Mucosa of stomach (tissue), 1 donor: ENCODE data around the gene XRCC4.

ENCODE experiments used
- H3K27me3 ChIP-seq: one replicate; pipeline ENCODE4 v1.7.0; 2013; ENCODE audit warnings: mild to moderate bottlenecking, low read length; ENCODE audit not compliant: control insufficient read depth, insufficient read depth
- H3K36me3 ChIP-seq: one replicate; pipeline ENCODE4 v1.7.0; 2013; ENCODE audit warnings: low read length; ENCODE audit not compliant: control insufficient read depth, insufficient read depth
- H3K4me1 ChIP-seq: one replicate; pipeline ENCODE4 v1.7.0; 2013; ENCODE audit warnings: mild to moderate bottlenecking, low read length; ENCODE audit not compliant: control insufficient read depth, insufficient read depth
- H3K4me3 ChIP-seq: one replicate; pipeline ENCODE4 v1.7.0; 2013; ENCODE audit warnings: low read length
- H3K9ac ChIP-seq: one replicate; pipeline ENCODE4 v1.7.0; 2013; ENCODE audit warnings: mild to moderate bottlenecking, low read length, moderate library complexity
- H3K9me3 ChIP-seq: one replicate; pipeline ENCODE4 v1.7.0; 2013; ENCODE audit warnings: mild to moderate bottlenecking, low read length, moderate library complexity; ENCODE audit not compliant: control insufficient read depth
- donor health status: Pancreatic carcinoma.

The XRCC4 gene

DNA sequence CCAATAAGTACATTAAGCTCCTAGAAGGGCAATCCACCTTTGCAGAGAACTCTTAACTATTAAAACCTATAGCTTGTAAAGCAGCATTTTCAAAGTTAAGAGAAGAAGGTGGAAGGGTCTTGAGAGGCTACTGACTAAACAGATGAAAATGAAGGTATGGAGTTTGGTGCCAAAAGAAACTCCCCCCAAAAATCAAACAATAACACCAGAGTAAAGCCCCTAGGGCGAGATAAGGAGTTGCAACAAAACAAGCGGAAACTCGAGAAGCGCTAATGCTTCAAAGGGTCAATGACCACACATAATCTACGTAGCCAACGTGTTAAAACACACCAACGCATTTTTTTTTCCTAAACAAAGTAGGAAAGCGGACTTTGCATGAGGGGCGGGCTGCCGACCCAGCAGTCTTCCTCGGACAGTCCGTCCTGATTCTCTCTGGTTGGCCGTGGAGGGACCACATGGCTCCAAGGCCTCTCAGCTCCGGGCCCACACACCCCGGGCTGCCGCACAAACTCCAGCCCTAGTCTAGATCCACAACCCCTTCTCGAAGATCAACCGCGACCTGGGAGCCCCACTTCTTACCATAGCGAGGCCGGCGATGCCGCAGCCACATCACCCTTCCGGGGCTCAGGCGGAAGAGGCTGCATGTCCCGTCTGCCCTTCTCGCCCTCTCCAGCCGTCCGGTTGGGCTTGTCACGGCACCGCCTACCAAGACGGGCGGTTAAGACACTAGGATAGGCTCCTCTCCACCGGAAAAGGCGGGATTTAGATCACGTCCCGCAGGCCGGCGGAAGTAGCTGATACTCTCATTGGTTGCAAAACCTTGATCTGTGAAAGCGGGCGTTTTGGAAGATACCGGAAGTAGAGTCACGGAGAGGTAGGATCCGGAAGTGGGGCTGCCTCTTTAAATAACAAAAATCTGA lies at the start of gene XRCC4, which contains the start of gene TMEM167A:
XRCC4 (plus strand) TSS at position 806 of the 920 bp plus-strand sequence. CDS start 27,373 bp downstream, outside the sequence.
TMEM167A (minus strand) TSS at position 653 of the 920 bp plus-strand sequence; CDS start at position 582, 71 bp downstream.
- Histone ChIP-seq H3K9ac (peak within 1 kb of the TSS; percentile 74), H3K4me1 (peaks cover 5% of the 10 kb centered on the region), H3K27me3 (no peaks in the 10 kb centered on the region), H3K36me3 (no peaks in the 10 kb centered on the region), H3K9me3 (no peaks in the 10 kb centered on the region), H3K4me3 (peak within 1 kb of the TSS; percentile 70)

DNA sequence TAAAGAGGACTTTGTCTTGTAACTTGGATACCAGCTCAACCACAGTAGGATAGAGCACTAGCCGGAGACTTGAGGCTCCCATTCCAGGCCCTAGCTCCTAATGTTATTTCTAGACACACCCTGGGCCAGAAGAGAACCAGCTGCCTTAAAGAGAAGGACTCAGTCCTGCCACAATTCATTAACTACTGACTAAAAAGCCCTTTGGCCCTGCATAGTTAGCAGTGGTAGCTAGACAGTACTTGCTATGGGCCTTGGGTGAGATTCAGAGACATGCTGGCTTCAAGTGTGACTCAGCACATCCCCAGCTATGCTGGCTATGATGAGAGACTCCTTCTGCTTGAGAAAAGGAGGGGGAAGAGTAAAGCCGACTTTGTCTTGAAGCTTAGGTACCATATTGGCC lies 47.4 kb upstream of the XRCC4 start:
- Histone ChIP-seq H3K9ac (no peak overlapping the region), H3K9me3 (no peaks in the 10 kb centered on the region), H3K4me3 (no peak overlapping the region), H3K4me1 (no peaks in the 10 kb centered on the region), H3K27me3 (no peaks in the 10 kb centered on the region), H3K36me3 (no peaks in the 10 kb centered on the region)

DNA sequence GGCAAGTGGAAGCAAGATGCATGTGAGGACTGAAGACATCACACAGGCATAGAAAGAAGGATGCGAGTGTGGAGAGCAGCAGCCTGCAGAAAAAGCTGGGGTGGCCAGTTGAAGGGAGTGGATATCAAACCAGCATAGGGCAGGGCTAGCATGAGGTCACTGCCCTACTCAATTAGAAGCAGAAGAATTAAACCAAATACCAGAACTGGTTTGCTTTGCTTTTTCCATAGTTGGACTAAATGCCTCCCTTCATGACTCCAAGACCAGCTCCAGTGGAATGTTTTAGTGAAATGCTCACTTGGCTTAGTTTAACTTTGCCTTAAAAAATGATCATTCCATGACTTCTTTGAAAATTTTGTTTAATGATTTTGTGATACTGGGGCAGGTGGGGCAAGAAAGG lies 46.0 kb upstream of the XRCC4 start:
- no peaks in the 10 kb centered on the region for H3K36me3 ChIP-seq
- H3K9me3 ChIP-seq = no peaks in the 10 kb centered on the region
- no peak overlapping the region for H3K4me3 ChIP-seq
- no peak overlapping the region for H3K9ac ChIP-seq
- no peaks in the 10 kb centered on the region for H3K4me1 ChIP-seq
- peaks cover 5% of the 10 kb centered on the region for H3K27me3 ChIP-seq

DNA sequence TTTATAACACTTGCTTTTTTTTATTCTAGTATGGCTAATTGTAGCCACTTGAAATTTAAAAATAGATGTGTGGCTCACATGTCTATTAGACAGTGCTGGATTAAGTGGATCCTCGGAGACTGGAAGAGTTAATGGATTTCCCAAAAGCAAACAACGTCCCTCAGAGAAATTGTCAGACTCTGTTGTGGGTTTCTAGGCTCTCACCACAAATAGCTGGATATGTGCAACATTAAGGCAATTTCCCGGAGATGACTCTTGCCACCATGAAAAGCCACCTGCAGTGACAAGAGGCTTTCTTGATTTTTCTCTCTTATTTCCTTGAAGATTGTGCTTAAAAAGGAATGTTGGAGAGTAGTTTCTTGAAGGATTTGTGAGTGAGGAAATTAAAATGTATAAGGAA lies 43.3 kb upstream of the XRCC4 start:
- Histone ChIP-seq H3K9ac (no peak overlapping the region), H3K36me3 (no peaks in the 10 kb centered on the region), H3K4me3 (no peak overlapping the region), H3K27me3 (peaks cover 5% of the 10 kb centered on the region), H3K9me3 (no peaks in the 10 kb centered on the region), H3K4me1 (no peaks in the 10 kb centered on the region)

DNA sequence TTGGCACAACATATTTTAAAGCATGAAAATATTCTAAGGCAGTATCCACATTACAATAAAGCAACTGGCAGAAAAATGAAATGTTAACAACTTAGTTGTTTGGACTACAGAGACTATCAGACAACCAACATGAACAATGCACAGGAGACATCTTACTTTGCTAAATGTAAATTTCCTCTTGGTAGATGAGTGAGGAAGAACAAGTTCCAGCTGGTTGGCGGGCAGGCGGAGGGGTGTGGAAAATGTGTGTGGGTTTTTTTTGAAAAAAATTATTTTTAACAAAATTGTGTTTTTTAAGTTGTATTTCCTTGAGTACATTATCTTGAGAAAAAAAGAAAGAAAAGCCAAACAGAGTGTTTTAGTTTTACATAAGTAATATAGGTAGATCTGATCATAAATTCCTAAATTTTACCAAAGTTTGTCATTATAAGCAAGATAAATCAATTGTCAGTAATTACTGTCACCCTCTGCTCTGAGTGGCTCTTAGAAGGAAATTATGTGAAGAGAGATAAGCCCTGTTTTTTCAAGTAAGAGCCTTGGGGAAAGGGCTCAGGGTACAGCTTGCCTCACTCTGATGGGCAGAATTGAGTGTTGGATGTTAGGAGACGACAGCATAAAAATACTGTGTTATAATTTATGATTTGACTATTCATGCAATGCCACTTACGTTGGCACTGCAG lies 42.7 kb upstream of the XRCC4 start:
- Histone ChIP-seq H3K36me3 (no peaks in the 10 kb centered on the region), H3K4me3 (no peak overlapping the region), H3K9me3 (no peaks in the 10 kb centered on the region), H3K4me1 (no peaks in the 10 kb centered on the region), H3K27me3 (peaks cover 5% of the 10 kb centered on the region), H3K9ac (no peak overlapping the region)

DNA sequence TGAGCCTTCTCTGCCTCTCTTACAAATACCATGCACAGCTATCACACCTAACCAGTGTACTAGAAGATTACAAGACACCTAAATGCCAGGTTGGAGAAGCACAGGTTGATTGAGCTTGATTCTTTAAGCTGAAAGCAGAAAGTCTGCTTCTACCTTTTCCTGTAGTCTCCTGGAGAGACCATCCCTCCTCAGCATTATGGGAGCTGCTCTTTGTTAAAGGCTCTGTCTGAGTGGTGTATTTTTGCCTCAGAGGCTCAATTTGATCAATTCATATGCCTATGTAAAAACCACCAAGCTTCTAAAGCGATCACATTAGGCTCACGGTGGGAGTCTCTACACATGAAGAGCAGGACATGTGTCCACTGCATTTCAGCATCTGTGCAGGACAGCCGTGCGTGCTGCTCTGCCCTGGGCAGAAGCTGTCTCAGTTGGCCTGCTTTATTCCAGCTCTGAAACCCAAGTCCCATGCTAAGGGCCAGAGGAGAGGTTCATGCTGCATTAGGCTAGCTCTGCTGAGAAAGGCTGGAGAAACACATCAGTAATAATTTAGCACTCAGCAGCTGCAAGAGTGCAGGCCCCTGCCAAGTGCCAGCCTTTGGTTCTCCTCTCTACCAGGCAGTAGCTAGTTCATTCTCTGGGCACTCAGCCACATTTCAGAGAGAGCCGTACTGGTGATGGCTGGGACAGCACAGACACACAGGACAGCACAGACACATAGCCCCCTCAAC lies 41.8 kb upstream of the XRCC4 start:
- no peak overlapping the region for H3K4me3 ChIP-seq
- no peaks in the 10 kb centered on the region for H3K4me1 ChIP-seq
- H3K27me3 ChIP-seq = peaks cover 5% of the 10 kb centered on the region
- H3K36me3 ChIP-seq = no peaks in the 10 kb centered on the region
- no peaks in the 10 kb centered on the region for H3K9me3 ChIP-seq
- H3K9ac ChIP-seq = no peak overlapping the region

DNA sequence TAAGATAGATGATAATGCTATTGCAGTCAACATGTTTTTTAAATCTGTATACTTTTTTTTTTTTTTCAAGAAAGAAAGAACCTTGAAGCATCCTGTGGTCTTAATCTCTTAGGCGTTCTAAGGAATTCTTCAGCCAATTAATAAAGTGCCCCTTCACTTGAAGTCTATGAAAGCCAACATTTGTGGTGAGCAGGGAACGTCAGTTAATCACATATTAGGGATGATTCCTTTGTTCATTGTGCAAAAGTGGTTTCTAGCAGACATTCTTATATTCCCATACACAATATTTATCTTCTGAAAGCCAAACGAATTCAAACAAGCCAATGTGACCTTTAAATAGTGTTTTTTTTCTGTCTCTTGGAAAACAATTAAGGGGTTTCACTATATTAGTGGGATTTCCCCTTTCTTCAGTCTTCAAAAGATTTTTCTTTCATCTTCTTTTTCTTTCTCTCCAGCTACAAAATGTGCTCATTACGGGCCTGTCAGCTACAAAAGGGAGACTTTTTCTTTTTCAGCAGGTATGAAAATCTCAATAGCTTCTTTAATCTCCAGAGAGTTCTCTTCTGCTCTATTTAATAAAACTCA lies 40.3 kb upstream of the XRCC4 start:
- H3K4me3 ChIP-seq = no peak overlapping the region
- peaks cover 5% of the 10 kb centered on the region for H3K27me3 ChIP-seq
- H3K9me3 ChIP-seq = no peaks in the 10 kb centered on the region
- no peak overlapping the region for H3K9ac ChIP-seq
- no peaks in the 10 kb centered on the region for H3K36me3 ChIP-seq
- H3K4me1 ChIP-seq = no peaks in the 10 kb centered on the region

DNA sequence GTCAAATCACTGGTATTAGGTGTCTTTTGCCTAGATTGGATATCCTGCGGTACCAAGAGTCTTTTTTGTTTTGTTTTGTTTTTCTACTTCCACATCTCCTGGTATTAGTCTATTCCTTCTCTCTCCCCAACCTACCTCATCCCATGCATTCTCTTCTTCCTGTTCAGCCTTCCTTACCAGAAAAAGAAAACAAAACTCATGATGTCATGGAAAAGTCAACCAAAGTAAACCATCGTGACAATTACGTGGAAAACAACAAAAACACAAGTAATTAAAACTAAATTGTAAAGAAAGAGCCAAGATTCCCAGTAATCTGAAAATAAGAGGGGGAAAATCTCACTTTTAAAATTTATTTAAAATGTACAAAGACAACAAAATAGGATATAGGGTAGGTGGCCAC lies 38.4 kb upstream of the XRCC4 start:
- Histone ChIP-seq H3K36me3 (no peaks in the 10 kb centered on the region), H3K27me3 (peaks cover 5% of the 10 kb centered on the region), H3K9me3 (no peaks in the 10 kb centered on the region), H3K4me1 (no peaks in the 10 kb centered on the region), H3K4me3 (no peak overlapping the region), H3K9ac (no peak overlapping the region)

DNA sequence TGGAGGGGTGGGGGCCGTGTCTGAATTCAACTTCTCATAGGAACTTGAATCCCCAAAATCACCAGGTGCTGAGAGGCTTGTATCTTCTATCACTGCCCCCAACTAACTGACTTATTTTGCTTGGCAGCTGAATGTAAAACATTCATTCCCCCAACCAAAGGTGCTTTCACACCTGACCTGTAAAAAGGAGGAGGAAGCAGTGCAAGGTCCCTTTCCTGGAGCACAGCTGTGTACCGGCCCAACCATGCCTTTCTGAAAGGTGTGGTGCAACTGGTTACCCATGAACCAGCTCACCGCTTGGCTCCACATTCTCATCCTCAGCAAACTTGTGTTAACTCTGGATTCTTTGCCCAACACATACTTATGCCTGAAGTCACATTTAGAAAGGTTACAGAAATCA lies 34.8 kb upstream of the XRCC4 start:
- no peaks in the 10 kb centered on the region for H3K27me3 ChIP-seq
- no peak overlapping the region for H3K4me3 ChIP-seq
- no peaks in the 10 kb centered on the region for H3K9me3 ChIP-seq
- H3K9ac ChIP-seq = no peak overlapping the region
- H3K4me1 ChIP-seq = no peaks in the 10 kb centered on the region
- H3K36me3 ChIP-seq = no peaks in the 10 kb centered on the region

DNA sequence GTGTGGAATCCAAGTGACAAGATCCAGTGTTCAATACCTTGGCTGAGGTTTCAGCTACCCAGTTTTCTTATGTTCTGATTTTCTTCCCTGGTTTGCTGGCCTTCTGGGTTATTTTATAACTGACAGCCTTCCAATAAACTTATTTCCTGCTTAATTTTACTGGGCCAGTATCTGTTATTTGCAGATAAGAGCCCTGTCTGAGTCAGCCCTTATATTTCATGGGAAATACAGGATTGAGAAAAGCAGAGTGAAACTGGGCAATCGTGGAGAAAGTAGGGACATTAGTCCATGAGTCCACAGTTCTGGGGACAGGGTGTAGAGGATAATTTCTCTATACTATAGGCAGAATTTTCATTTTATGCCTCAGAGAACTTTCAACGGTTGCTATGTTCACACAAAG lies 32.4 kb upstream of the XRCC4 start:
- H3K36me3 ChIP-seq = no peaks in the 10 kb centered on the region
- no peaks in the 10 kb centered on the region for H3K27me3 ChIP-seq
- no peaks in the 10 kb centered on the region for H3K4me1 ChIP-seq
- no peak overlapping the region for H3K9ac ChIP-seq
- H3K4me3 ChIP-seq = no peak overlapping the region
- no peaks in the 10 kb centered on the region for H3K9me3 ChIP-seq

DNA sequence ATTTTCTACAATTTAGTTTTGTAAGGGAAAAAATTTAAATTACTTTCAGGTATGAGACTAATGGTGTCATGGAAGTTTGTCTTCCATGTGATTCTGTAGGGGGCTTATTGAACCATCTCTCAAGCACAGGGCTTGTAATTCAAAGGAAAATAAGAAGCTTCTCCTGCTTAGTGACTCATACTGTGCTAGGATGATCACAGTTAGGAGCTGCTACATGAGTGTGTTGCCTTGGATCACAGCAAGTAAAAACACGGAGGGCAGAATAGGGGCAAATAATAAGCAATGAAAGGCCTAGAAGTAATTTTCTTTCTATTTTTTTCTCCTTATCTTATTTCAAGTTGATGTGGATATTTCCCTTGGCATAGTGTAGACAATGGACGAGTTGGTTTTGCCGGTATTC lies 29.1 kb upstream of the XRCC4 start:
- H3K36me3 ChIP-seq = no peaks in the 10 kb centered on the region
- H3K9ac ChIP-seq = no peak overlapping the region
- H3K9me3 ChIP-seq = no peaks in the 10 kb centered on the region
- H3K4me1 ChIP-seq = no peaks in the 10 kb centered on the region
- no peaks in the 10 kb centered on the region for H3K27me3 ChIP-seq
- H3K4me3 ChIP-seq = no peak overlapping the region
